HG03025 (cell line): Measurements from ENCODE around the gene VPS37B.

Source experiments
- ATAC-seq: cut with Tn5 transposase; IDR thresholded peaks from one replicate; pipeline ENCODE4 v1.9.1; 2021; ENCODE audit warnings: mild to moderate bottlenecking, moderate library complexity; ENCODE audit not compliant: unreplicated experiment, low FRiP score

VPS37B gene

DNA sequence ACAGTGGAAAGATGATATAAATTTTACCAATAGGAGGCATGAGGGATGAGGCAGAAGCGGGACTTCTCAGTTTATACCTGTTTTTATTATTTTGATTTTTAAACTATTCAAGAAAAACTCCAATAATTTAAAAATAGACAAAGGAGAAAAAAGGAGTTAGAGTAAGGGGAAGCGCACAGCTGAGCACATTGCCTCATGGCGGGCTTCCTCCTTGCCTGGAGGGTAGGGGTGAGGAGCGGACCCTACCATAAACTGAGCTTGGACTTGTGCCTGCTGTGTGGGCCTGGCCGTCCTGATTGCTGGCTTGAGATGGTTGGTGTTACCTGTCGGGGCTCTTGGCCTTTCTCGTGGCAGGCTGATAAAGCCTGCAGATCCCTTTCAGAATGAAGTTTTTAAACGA is 75.8 kb downstream of the VPS37B start:
- no peak for ATAC-seq

DNA sequence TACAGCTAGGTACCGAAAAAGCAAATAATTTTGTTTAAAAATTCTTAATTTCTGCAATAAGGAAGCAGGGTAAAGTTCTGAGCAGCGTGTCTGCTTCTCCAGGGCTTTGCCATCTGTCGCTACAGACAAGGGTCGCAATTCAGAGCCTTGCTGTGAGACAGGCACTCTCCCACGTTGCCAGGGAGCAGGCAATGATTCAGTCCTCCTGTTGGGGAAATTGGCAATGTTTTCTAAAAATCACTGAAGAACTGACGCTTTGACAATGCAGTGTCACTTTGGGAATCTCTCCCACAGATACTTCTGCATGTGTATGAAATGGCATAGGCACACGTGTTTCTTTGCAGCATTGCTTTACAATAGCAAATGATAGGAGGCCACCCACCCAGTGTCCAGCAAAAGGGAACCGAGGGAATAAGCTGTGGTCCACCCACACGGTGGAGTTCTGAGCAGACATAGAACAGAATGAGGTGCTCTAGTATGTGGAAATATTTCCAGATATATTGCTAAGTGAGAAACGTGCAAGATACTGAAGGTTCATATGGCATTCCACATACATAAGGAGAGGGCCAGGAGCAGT is 76.6 kb downstream of the VPS37B start:
- ATAC-seq: no peak
